RWPE1 (cell line): Measurements from ENCODE around the gene CNTNAP2.

ENCODE experiments used
- CTCF ChIA-PET: fragments of 350-600 bp; sonication (Branson Sonifier 250); formaldehyde crosslinking; extraction: SDS; loops from one replicate; lab custom pipeline; 2021; lab: Yijun Ruan, JAX
- POLR2A ChIA-PET: fragments of 400-600 bp; formaldehyde crosslinking; extraction: SDS; loops from one replicate; lab custom pipeline; 2020; ENCODE audit warnings: antibody characterized with exemption; ENCODE audit not compliant: low non-redundant PET; lab: Yijun Ruan, JAX
- DNase-seq: peaks from one replicate; pipeline ENCODE4 v3.0.0; 2012; ENCODE audit warnings: low spot score
- H3K27ac ChIP-seq: fragments of 450-650 bp; 2 replicates; pipeline ENCODE4 v1.5.1; 2017
- CTCF ChIP-seq: fragments of 450-650 bp; conservative IDR thresholded peaks from 2 replicates; pipeline ENCODE4 v1.5.1; 2017; ENCODE audit warnings: low read depth, mild to moderate bottlenecking

CNTNAP2 gene

GRCh38 chr7:148212731-148213130, 2096.1 kb downstream of the CNTNAP2 start:
- no peak for DNase-seq
- no peak overlapping the region for H3K27ac ChIP-seq
- no peak for TF ChIP-seq CTCF
- CTCF ChIA-PET, result no interaction called here
- POLR2A ChIA-PET, result no interaction called here

- TF ChIP-seq CTCF, result no peak
- CTCF ChIA-PET, result no interaction called here
- no peak for DNase-seq
- POLR2A ChIA-PET, result no interaction called here
- H3K27ac ChIP-seq, result no peak overlapping the region
These were observed 2097.5 kb downstream of the CNTNAP2 start for GRCh38 chr7:148214101-148214500.

GRCh38 chr7:148218603-148219002, 2102.0 kb downstream of the CNTNAP2 start:
- no peak for DNase-seq
- ChIA-PET POLR2A (no interaction called here), CTCF (no interaction called here)
- TF ChIP-seq CTCF, result no peak
- no peak overlapping the region for H3K27ac ChIP-seq

- POLR2A ChIA-PET, result no interaction called here
- CTCF ChIA-PET, result no interaction called here
- no peak for DNase-seq
- no peak overlapping the region for H3K27ac ChIP-seq
- TF ChIP-seq CTCF, result no peak
These were observed 2106.1 kb downstream of the CNTNAP2 start for GRCh38 chr7:148222721-148223120.

- H3K27ac ChIP-seq, result no peak overlapping the region
- POLR2A ChIA-PET, result no interaction called here
- TF ChIP-seq CTCF, result no peak
- no peak for DNase-seq
- CTCF ChIA-PET, result no interaction called here
These were observed 2106.6 kb downstream of the CNTNAP2 start for GRCh38 chr7:148223160-148223559.

- no peak for DNase-seq
- ChIA-PET CTCF (no interaction called here), POLR2A (no interaction called here)
- H3K27ac ChIP-seq, result no peak overlapping the region
- no peak for TF ChIP-seq CTCF
These were observed 2107.1 kb downstream of the CNTNAP2 start for GRCh38 chr7:148223738-148224137.

- TF ChIP-seq CTCF, result no peak
- DNase-seq, result no peak
- H3K27ac ChIP-seq, result no peak overlapping the region
- ChIA-PET CTCF (no interaction called here), POLR2A (no interaction called here)
These were observed 2113.7 kb downstream of the CNTNAP2 start for GRCh38 chr7:148230296-148230695.
